HG03521 (cell line): ENCODE measurements around the gene SLC6A20.

ENCODE experiments used
- ATAC-seq: cut with Tn5 transposase; IDR thresholded peaks from one replicate; pipeline ENCODE4 v1.9.1; 2021; ENCODE audit warnings: mild to moderate bottlenecking, moderate library complexity; ENCODE audit not compliant: unreplicated experiment

SLC6A20 gene

GRCh38 chr3:45736707-45737106 is 59.6 kb downstream of the SLC6A20 start:
- no peak for ATAC-seq

GRCh38 chr3:45730409-45731154 is 65.8 kb downstream of the SLC6A20 start:
- no peak for ATAC-seq

GRCh38 chr3:45729614-45730013 is 66.7 kb downstream of the SLC6A20 start:
- ATAC-seq, result no peak

GRCh38 chr3:45724911-45725310 is 71.4 kb downstream of the SLC6A20 start:
- ATAC-seq, result no peak

- ATAC-seq, result no peak
Measured at GRCh38 chr3:45719655-45720487, 76.5 kb downstream of the SLC6A20 start.

GRCh38 chr3:45716790-45717336 is 79.5 kb downstream of the SLC6A20 start:
- no peak for ATAC-seq

- ATAC-seq, result no peak
Measured at GRCh38 chr3:45715945-45716344, 80.4 kb downstream of the SLC6A20 start.

GRCh38 chr3:45712434-45713110 is 83.8 kb downstream of the SLC6A20 start:
- no peak for ATAC-seq

- no peak for ATAC-seq
Measured at GRCh38 chr3:45711931-45712330, 84.4 kb downstream of the SLC6A20 start.

- no peak for ATAC-seq
Measured at GRCh38 chr3:45705839-45706808, 90.2 kb downstream of the SLC6A20 start.
